IMR-90 (cell line): ENCODE measurements around the gene SOX4. TPM values are rescaled to one million over a fixed set of nuclear protein-coding genes. Genes with fewer than 3 reads are reported as not detected.

Experiments used
- ATAC-seq: fragments of 200-7000 bp; cut with Tn5 transposase; 2 replicates; pipeline ENCODE4 v1.9.1; 2020; ENCODE audit warnings: low read depth, mild to moderate bottlenecking, moderate library complexity
- BruUV-seq: library from RNA; stranded (reverse); fragments of 400-500 nt; replicated peaks from 2 replicates; lab custom pipeline; 2021; lab: Mats Ljungman, UMichigan
- CTCF ChIA-PET: fragments of 300-600 bp; formaldehyde crosslinking; extraction: SDS; loops from one replicate; lab custom pipeline; 2021; ENCODE audit warnings: antibody characterized with exemption; lab: Yijun Ruan, JAX
- POLR2A ChIA-PET: fragments of 300-600 bp; sonication (Branson Sonifier 250); formaldehyde crosslinking; loops from one replicate; lab custom pipeline; 2022; ENCODE audit warnings: antibody characterized with exemption; ENCODE audit not compliant: unreplicated experiment; lab: Charles Lee
- DNase-seq: peaks from one replicate; pipeline ENCODE4 v3.0.0; 2013
- H2AFZ ChIP-seq: replicated peaks from 2 replicates; pipeline ENCODE3; 2013; ENCODE audit warnings: low read length, mild to moderate bottlenecking; ENCODE audit not compliant: poor library complexity
- H2AK5ac ChIP-seq: 2 replicates; pipeline ENCODE4 v1.6.1; 2013; ENCODE audit warnings: low read depth, low read length, inconsistent platforms
- H2AK9ac ChIP-seq: replicated peaks from 2 replicates; pipeline ENCODE3; 2013; ENCODE audit warnings: mild to moderate bottlenecking, low read depth, low read length, moderate library complexity; ENCODE audit not compliant: poor library complexity
- H2BK120ac ChIP-seq: 2 replicates; pipeline ENCODE4 v1.6.1; 2013; ENCODE audit warnings: low read depth, low read length, inconsistent platforms
- H2BK15ac ChIP-seq: 3 replicates; pipeline ENCODE4 v1.6.1; 2013; ENCODE audit warnings: low read depth, low read length, inconsistent platforms
- H2BK20ac ChIP-seq: 2 replicates; pipeline ENCODE4 v1.6.1; 2013; ENCODE audit warnings: low read depth, mild to moderate bottlenecking, inconsistent platforms, low read length, moderate library complexity
- H2BK5ac ChIP-seq: 2 replicates; pipeline ENCODE4 v1.6.1; 2013; ENCODE audit warnings: mild to moderate bottlenecking, low read depth, low read length, inconsistent platforms; ENCODE audit not compliant: poor library complexity, severe bottlenecking
- H3K14ac ChIP-seq: replicated peaks from 2 replicates; pipeline ENCODE4 v1.6.1; 2013; ENCODE audit warnings: low read depth, low read length, inconsistent platforms
- H3K18ac ChIP-seq: 2 replicates; pipeline ENCODE4 v1.6.1; 2013; ENCODE audit warnings: low read depth, low read length, control low read depth
- H3K23ac ChIP-seq: 2 replicates; pipeline ENCODE4 v1.6.1; 2013; ENCODE audit warnings: low read depth, low read length, inconsistent platforms
- H3K27ac ChIP-seq: 2 replicates; pipeline ENCODE4 v1.5.1; 2013; ENCODE audit warnings: mild to moderate bottlenecking, control low read depth, low read length; ENCODE audit not compliant: insufficient read depth
- H3K27me3 ChIP-seq: 2 replicates; pipeline ENCODE4 v1.6.1; 2013; ENCODE audit warnings: low read length; ENCODE audit not compliant: control insufficient read depth, insufficient read depth
- H3K36me3 ChIP-seq: 2 replicates; pipeline ENCODE4 v1.6.1; 2013; ENCODE audit warnings: low read length, mixed read lengths; ENCODE audit not compliant: control insufficient read depth, insufficient read depth
- H3K4ac ChIP-seq: 2 replicates; pipeline ENCODE4 v1.6.1; 2013; ENCODE audit warnings: low read depth, low read length, inconsistent platforms
- H3K4me1 ChIP-seq: 2 replicates; pipeline ENCODE4 v1.6.1; 2013; ENCODE audit warnings: low read length, mixed read lengths; ENCODE audit not compliant: control insufficient read depth, insufficient read depth
- H3K4me2 ChIP-seq: 2 replicates; pipeline ENCODE4 v1.6.1; 2013; ENCODE audit warnings: low read depth, mild to moderate bottlenecking, control low read depth, low read length, moderate library complexity
- H3K4me3 ChIP-seq: 2 replicates; pipeline ENCODE4 v1.5.1; 2013; ENCODE audit warnings: low read depth, mild to moderate bottlenecking, control low read depth, low read length, moderate library complexity; ENCODE audit not compliant: insufficient read depth
- H3K56ac ChIP-seq: 2 replicates; pipeline ENCODE4 v1.6.1; 2013; ENCODE audit warnings: low read length, inconsistent platforms; ENCODE audit not compliant: insufficient read depth; ENCODE audit errors: extremely low read depth
- H3K79me1 ChIP-seq, 2 experiments: 2 replicates each; pipeline ENCODE4 v1.6.1; 2013; ENCODE audit warnings: low read length in 2 of 2, inconsistent platforms in 1 of 2, low read depth in 1 of 2
- H3K9ac ChIP-seq: 2 replicates; pipeline ENCODE4 v1.6.1; 2013; ENCODE audit warnings: low read depth, low read length, control low read depth
- H3K9me1 ChIP-seq: 2 replicates; pipeline ENCODE4 v1.6.1; 2013; ENCODE audit warnings: low read length, inconsistent platforms; ENCODE audit not compliant: insufficient read depth
- H3K9me3 ChIP-seq: 2 replicates; pipeline ENCODE4 v1.6.1; 2013; ENCODE audit warnings: low read length; ENCODE audit not compliant: control insufficient read depth, insufficient read depth
- H4K20me1 ChIP-seq: 2 replicates; pipeline ENCODE4 v1.6.1; 2013; ENCODE audit warnings: low read length, inconsistent platforms; ENCODE audit not compliant: insufficient read depth
- H4K5ac ChIP-seq: 2 replicates; pipeline ENCODE4 v1.6.1; 2013; ENCODE audit warnings: mild to moderate bottlenecking, low read depth, low read length, control low read depth
- H4K8ac ChIP-seq, 2 experiments: 2 replicates each; pipeline ENCODE4 v1.6.1; 2013; ENCODE audit warnings: low read depth in 2 of 2, low read length in 2 of 2, control low read depth in 1 of 2, inconsistent platforms in 1 of 2
- H4K91ac ChIP-seq: 2 replicates; pipeline ENCODE4 v1.6.1; 2013; ENCODE audit warnings: low read depth, low read length, inconsistent platforms; ENCODE audit not compliant: insufficient read depth
- ELK1 ChIP-seq: fragments of 150-350 bp; IDR thresholded peaks from 2 replicates; pipeline ENCODE4 v1.6.1; 2016; ENCODE audit warnings: low read depth, mild to moderate bottlenecking, low read length, moderate library complexity, borderline replicate concordance
- WGBS, 2 experiments: methylation state at CpG; one replicate each; pipeline versions ENCODE4 v1.1.5 to v1.1.7; 2013; ENCODE audit warnings: missing lambda C conversion rate in 2 of 2; ENCODE audit not compliant: insufficient read length in 1 of 2; ENCODE audit errors: extremely low coverage in 2 of 2; 5-methylcytosine and 5-hydroxymethylcytosine counted together
- dilution Hi-C: fragments of 300-500 bp; cut with HindIII; formaldehyde crosslinking; loops from one replicate; pipeline ENCODE4 v1.14.3; 2018; ENCODE audit warnings: low sequenced_read_pairs; ENCODE audit not compliant: unreplicated experiment
- in situ Hi-C: fragments of 300-500 bp; cut with MboI; formaldehyde crosslinking; loops from 3 replicates; pipeline ENCODE4 v1.14.3; 2019; ENCODE audit warnings: low sequenced_read_pairs, inconsistent platforms, mixed read lengths
- intact Hi-C: fragments of 100-400 bp; cut with micrococcal nuclease; formaldehyde crosslinking; loops from 2 replicates; pipeline ENCODE4 v1.10.0; 2022
- polyA plus RNA-seq, 3 experiments: library from polyadenylated mRNA; depleted of rRNA; stranded (reverse); fragments of >200 nt; gene quantifications; 2 replicates each; pipeline ENCODE4 v1.2.3, GENCODE V29; 2012; ENCODE audit warnings: low replicate concordance in 1 of 3
- total RNA-seq: library from RNA; depleted of rRNA; stranded (reverse); fragments of >200 nt; gene quantifications from 2 replicates; pipeline ENCODE4 v1.2.3, GENCODE V29; 2012

SOX4 gene
- total and polyA plus RNA-seq, 2 of the 4 experiments (the other 2 are of a cell fraction), result 4.7 to 4.8 TPM

DNA sequence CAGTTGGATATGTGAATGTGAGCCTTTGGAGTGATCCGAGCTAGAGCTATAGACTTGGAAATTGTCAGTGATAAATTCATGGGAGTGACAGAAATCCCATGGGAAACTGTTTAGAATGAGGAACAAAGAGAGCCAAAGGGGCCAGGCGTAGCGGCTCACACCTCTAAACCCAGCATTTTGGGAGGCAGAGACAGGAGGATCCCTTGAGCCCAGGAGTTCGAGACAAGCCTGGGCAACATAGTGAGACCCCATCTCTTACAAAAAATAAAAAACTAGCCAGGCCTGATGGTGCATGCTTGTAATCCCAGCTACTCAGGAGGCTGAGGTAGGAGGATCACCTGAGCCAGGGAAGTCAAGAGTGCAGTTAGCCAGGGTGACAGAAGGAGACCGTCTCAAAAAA lies 39.3 kb upstream of the SOX4 start:
- POLR2A ChIA-PET, result no interaction called here

More for the DNA sequence above, 39.3 kb upstream of the SOX4 start:
- Histone ChIP-seq H3K79me1 (no peaks in the 10 kb centered on the region), H3K27me3 (no peaks in the 10 kb centered on the region), H4K91ac (no peak overlapping the region), H2BK120ac (no peak overlapping the region), H3K18ac (no peak overlapping the region), H4K20me1 (no peaks in the 10 kb centered on the region), H3K4ac (no peak overlapping the region), H2AFZ (no peak overlapping the region), H3K4me3 (no peak overlapping the region), H3K14ac (no peak overlapping the region), H3K9me3 (peaks cover 1% of the 10 kb centered on the region; the same call in 1 of the 2 replicates), H4K5ac (no peak overlapping the region), H3K27ac (no peak overlapping the region), H2BK20ac (no peak overlapping the region), H3K9ac (no peak overlapping the region), H2AK9ac (no peak overlapping the region), H3K56ac (no peak overlapping the region), H3K4me2 (no peak overlapping the region), H2AK5ac (no peak overlapping the region), H3K23ac (no peak overlapping the region), H3K4me1 (no peaks in the 10 kb centered on the region), H4K8ac (no peak overlapping the region), H3K9me1 (no peaks in the 10 kb centered on the region), H3K36me3 (no peaks in the 10 kb centered on the region), H2BK15ac (no peak overlapping the region), H2BK5ac (no peak overlapping the region)
- TF ChIP-seq ELK1, result no peak
- dilution Hi-C loops (no loop called here), in situ Hi-C loops (no loop called here), intact Hi-C loops (no loop called here)
- no TSS peak for BruUV-seq
- DNase-seq (no peak), ATAC-seq (no peak)
- no CpG with 5 or more reads among the region's 5 CpGs for WGBS, 2 experiments
- CTCF ChIA-PET, result no interaction called here
